ENCODE measurements around the gene EPB41L4B.
A peak's percentile ranks its signal among the peaks of the same experiment; 100 is the strongest.

EPB41L4B gene

GRCh38 chr9:109270441-109270840, 50.4 kb downstream of the EPB41L4B start (continued):
- TF ChIP-seq TSHZ2 (CRISPR knock-in tag; IDR thresholded peaks at IDR 0.05) (no peak), RARB (CRISPR knock-in tag; IDR thresholded peaks at IDR 0.05) (no peak), PPARA (CRISPR knock-in tag; IDR thresholded peaks at IDR 0.05; ENCODE audit: borderline replicate concordance) (no peak)

- no peak for ATAC-seq
- no peak for TF ChIP-seq OSR1 (CRISPR knock-in tag; IDR thresholded peaks at IDR 0.05)
- TF ChIP-seq TCF4 (CRISPR knock-in tag; IDR thresholded peaks at IDR 0.05; ENCODE audit: borderline replicate concordance): peak; percentile 36
- no peak for TF ChIP-seq CSDC2 (CRISPR knock-in tag; IDR thresholded peaks at IDR 0.05)
- TF ChIP-seq CSRNP3 (CRISPR knock-in tag; IDR thresholded peaks at IDR 0.05): no peak
Measured at GRCh38 chr9:109269839-109270238, 51.0 kb downstream of the EPB41L4B start.

GRCh38 chr9:109269081-109269480, 51.8 kb downstream of the EPB41L4B start:
- ATAC-seq: no peak
- TF ChIP-seq GLIS3 (CRISPR knock-in tag; IDR thresholded peaks at IDR 0.05): no peak
- TF ChIP-seq BACH2 (CRISPR knock-in tag; IDR thresholded peaks at IDR 0.05; ENCODE audit: borderline replicate concordance): no peak
- no peak for TF ChIP-seq ZNF565 (CRISPR knock-in tag; conservative IDR thresholded peaks at IDR 0.05; ENCODE audit: low read depth)
- TF ChIP-seq CSRNP3 (CRISPR knock-in tag; IDR thresholded peaks at IDR 0.05): no peak
- no peak for TF ChIP-seq RARB (CRISPR knock-in tag; IDR thresholded peaks at IDR 0.05)
- no peak for TF ChIP-seq TCF4 (CRISPR knock-in tag; IDR thresholded peaks at IDR 0.05; ENCODE audit: borderline replicate concordance)
- no peak for TF ChIP-seq ZFP3 (CRISPR knock-in tag; IDR thresholded peaks at IDR 0.05)
- TF ChIP-seq SNAI2 (CRISPR knock-in tag; IDR thresholded peaks at IDR 0.05): no peak
- no peak for TF ChIP-seq ZNF70 (CRISPR knock-in tag; IDR thresholded peaks at IDR 0.05)

GRCh38 chr9:109267555-109267954, 53.3 kb downstream of the EPB41L4B start:
- no peak for ATAC-seq
- TF ChIP-seq ZFP30 (CRISPR knock-in tag; IDR thresholded peaks at IDR 0.05) (no peak), ZNF70 (CRISPR knock-in tag; IDR thresholded peaks at IDR 0.05) (no peak), ARNTL (CRISPR knock-in tag; IDR thresholded peaks at IDR 0.05; ENCODE audit: borderline replicate concordance, low read depth) (no peak), PATZ1 (CRISPR knock-in tag; IDR thresholded peaks at IDR 0.05; ENCODE audit: borderline replicate concordance) (no peak), RARB (CRISPR knock-in tag; IDR thresholded peaks at IDR 0.05) (no peak), ESRRG (CRISPR knock-in tag; IDR thresholded peaks at IDR 0.05) (no peak), ZNF565 (CRISPR knock-in tag; conservative IDR thresholded peaks at IDR 0.05; ENCODE audit: low read depth) (no peak), ZNF8 (CRISPR knock-in tag; IDR thresholded peaks at IDR 0.05) (no peak), ZFP3 (CRISPR knock-in tag; IDR thresholded peaks at IDR 0.05) (no peak), OSR1 (CRISPR knock-in tag; IDR thresholded peaks at IDR 0.05) (no peak), TOX (CRISPR knock-in tag; IDR thresholded peaks at IDR 0.05; ENCODE audit: borderline replicate concordance) (no peak), CSDC2 (CRISPR knock-in tag; IDR thresholded peaks at IDR 0.05) (no peak), GLIS3 (CRISPR knock-in tag; IDR thresholded peaks at IDR 0.05) (no peak), SNAI2 (CRISPR knock-in tag; IDR thresholded peaks at IDR 0.05) (no peak), PPARA (CRISPR knock-in tag; IDR thresholded peaks at IDR 0.05; ENCODE audit: borderline replicate concordance) (no peak), TCF4 (CRISPR knock-in tag; IDR thresholded peaks at IDR 0.05; ENCODE audit: borderline replicate concordance) (no peak), ISL1 (CRISPR knock-in tag; IDR thresholded peaks at IDR 0.05) (no peak), BACH2 (CRISPR knock-in tag; IDR thresholded peaks at IDR 0.05; ENCODE audit: borderline replicate concordance) (no peak), ZC3H10 (CRISPR knock-in tag; IDR thresholded peaks at IDR 0.05) (no peak), POU6F1 (CRISPR knock-in tag; IDR thresholded peaks at IDR 0.05; ENCODE audit: borderline replicate concordance, low read depth) (no peak)
